Left lung (tissue), 10 donors: ENCODE data around the gene ROBO4. TPM values are rescaled to one million over a fixed set of nuclear protein-coding genes. Genes with fewer than 3 reads are reported as not detected.

Experiments used
- ATAC-seq: fragments of 200-7000 bp; cut with Tn5 transposase; one replicate; pipeline ENCODE4 v1.9.1; 2020; ENCODE audit warnings: moderate library complexity
- DNase-seq, 4 donors: peaks; one replicate each; pipeline ENCODE4 v3.0.0-alpha.2; 2013 to 2020
- H3K27ac ChIP-seq, 2 donors: fragments of 200-600 bp; sonication (generic) in 1 of 2; one replicate each; pipeline versions ENCODE4 v1.5.0 to v1.8.0; 2020 to 2021
- H3K27me3 ChIP-seq, 2 donors: fragments of 200-600 bp; sonication (generic) in 1 of 2; one replicate each; pipeline versions ENCODE4 v1.5.0 to v1.8.0; 2020 to 2021
- H3K36me3 ChIP-seq, 2 donors: fragments of 200-600 bp; sonication (generic) in 1 of 2; one replicate each; pipeline versions ENCODE4 v1.5.0 to v1.8.0; 2020 to 2021
- H3K4me1 ChIP-seq, 2 donors: fragments of 200-600 bp; one replicate each; pipeline ENCODE4 v1.8.0; 2021
- H3K4me3 ChIP-seq, 2 donors: fragments of 200-600 bp; sonication (generic) in 1 of 2; one replicate each; pipeline versions ENCODE4 v1.5.0 to v1.8.0; 2020 to 2021; ENCODE audit warnings: mild to moderate bottlenecking in 1 of 2
- H3K9me3 ChIP-seq, 2 donors: fragments of 200-600 bp; sonication (generic) in 1 of 2; one replicate each; pipeline versions ENCODE4 v1.5.0 to v1.8.0; 2020 to 2021
- intact Hi-C, 2 donors: fragments of 100-400 bp; cut with DNase I; formaldehyde crosslinking; loops; one replicate each; pipeline versions ENCODE4 v1.11.2 to v1.14.2; 2022
- polyA plus RNA-seq, 6 donors: library from polyadenylated mRNA; unstranded; fragments of 120-200 nt; gene quantifications; one replicate each; pipeline ENCODE4 v1.2.1, GENCODE V29; 2013; ENCODE audit not compliant: insufficient read length in 6 of 6
- total RNA-seq, 2 donors: library from RNA; stranded (reverse); fragmentation: NEBNext Ultra II Directional; extraction: Animal tissue kit (Norgen Biotek cat#: 25700); gene quantifications; one replicate each; pipeline ENCODE4 v1.2.1, GENCODE V29; 2021
- TF ChIP-seq, protein P1 (sequence below), 2 donors: fragments of 200-600 bp; sonication (generic) in 1 of 2; IDR thresholded peaks; one replicate each; pipeline versions ENCODE4 v1.5.0 to v1.8.0; 2021; ENCODE audit warnings: antibody characterized with exemption in 2 of 2
- donor health status: DM: no; HTN: yes; CAD: no.
- donor health status: DM: no; HTN: no; CAD: no.

Gene ROBO4
- total and polyA plus RNA-seq, 8 donors = 31.1 to 61.9 (median 44.1) TPM

DNA sequence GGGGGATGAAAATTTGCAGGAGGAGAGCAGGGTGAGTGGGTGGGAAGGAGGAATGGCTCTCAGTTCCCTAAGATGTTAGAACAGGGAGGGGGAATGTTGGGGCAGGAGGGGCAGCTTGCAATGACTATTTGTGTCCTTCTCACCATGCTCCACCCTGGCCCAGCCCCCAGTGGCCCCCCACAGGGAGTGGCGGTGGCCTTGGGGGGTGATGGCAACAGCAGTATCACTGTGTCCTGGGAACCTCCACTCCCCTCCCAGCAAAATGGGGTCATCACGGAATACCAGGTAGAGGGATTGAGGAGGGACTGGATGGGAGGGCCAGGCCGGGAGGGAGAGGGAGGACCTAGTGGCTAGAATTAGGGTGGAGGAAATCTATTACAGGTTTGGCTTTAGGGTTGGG lies 22.3 kb downstream of the ROBO4 start:
- no peaks in the 10 kb centered on the region for H3K9me3 ChIP-seq
- H3K4me1 ChIP-seq = peaks cover 11 to 17% of the 10 kb centered on the region in 2 donors
- peaks cover 17 to 75% of the 10 kb centered on the region in 2 donors for H3K27me3 ChIP-seq
- H3K27ac ChIP-seq = no peak overlapping the region
- no peaks in the 10 kb centered on the region for H3K36me3 ChIP-seq
- ATAC-seq = no peak
- TF ChIP-seq, protein P1, sequence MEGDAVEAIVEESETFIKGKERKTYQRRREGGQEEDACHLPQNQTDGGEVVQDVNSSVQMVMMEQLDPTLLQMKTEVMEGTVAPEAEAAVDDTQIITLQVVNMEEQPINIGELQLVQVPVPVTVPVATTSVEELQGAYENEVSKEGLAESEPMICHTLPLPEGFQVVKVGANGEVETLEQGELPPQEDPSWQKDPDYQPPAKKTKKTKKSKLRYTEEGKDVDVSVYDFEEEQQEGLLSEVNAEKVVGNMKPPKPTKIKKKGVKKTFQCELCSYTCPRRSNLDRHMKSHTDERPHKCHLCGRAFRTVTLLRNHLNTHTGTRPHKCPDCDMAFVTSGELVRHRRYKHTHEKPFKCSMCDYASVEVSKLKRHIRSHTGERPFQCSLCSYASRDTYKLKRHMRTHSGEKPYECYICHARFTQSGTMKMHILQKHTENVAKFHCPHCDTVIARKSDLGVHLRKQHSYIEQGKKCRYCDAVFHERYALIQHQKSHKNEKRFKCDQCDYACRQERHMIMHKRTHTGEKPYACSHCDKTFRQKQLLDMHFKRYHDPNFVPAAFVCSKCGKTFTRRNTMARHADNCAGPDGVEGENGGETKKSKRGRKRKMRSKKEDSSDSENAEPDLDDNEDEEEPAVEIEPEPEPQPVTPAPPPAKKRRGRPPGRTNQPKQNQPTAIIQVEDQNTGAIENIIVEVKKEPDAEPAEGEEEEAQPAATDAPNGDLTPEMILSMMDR (IDR thresholded peaks at IDR 0.05) = no peak
- intact Hi-C loops = no loop called here
- DNase-seq = no peak
- no peak overlapping the region for H3K4me3 ChIP-seq

DNA sequence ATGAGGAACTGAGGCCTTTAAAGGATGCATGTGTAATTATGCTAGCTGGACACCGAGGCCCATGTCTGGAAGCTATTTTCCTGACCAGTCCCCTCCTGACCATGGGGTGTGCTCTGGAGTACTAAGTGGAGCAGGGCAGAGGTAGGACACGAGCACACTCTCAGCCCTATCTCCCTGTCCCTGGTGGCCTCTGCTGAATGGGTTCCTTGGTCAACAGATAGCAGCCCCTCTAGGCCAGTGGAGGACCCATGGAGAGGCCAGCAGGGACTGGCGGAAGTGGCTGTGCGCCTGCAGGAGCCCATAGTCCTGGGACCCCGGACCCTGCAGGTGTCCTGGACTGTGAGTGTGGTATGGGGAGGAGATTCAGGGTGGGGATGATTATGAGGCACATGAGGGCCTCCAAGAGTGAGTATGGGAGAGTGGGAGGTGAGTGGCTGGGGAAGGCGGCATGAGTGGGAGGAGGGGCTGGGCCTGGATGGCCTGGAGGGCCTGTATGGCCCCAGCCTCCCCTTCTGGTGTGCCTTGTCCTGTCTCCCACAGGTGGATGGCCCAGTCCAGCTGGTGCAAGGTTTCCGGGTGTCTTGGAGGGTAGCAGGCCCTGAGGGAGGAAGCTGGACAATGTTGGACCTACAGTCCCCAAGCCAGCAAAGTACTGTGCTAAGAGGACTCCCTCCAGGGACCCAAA lies 23.0 kb downstream of the ROBO4 start:
- H3K27ac ChIP-seq = no peak overlapping the region
- ATAC-seq (no peak), DNase-seq (no peak)
- H3K36me3 ChIP-seq = no peaks in the 10 kb centered on the region
- H3K4me1 ChIP-seq = peaks cover 11 to 17% of the 10 kb centered on the region in 2 donors
- H3K4me3 ChIP-seq = no peak overlapping the region
- H3K9me3 ChIP-seq = no peaks in the 10 kb centered on the region
- peaks cover 23 to 82% of the 10 kb centered on the region in 2 donors for H3K27me3 ChIP-seq
- intact Hi-C loops = no loop called here
- TF ChIP-seq, protein P1 (IDR thresholded peaks at IDR 0.05) = no peak

DNA sequence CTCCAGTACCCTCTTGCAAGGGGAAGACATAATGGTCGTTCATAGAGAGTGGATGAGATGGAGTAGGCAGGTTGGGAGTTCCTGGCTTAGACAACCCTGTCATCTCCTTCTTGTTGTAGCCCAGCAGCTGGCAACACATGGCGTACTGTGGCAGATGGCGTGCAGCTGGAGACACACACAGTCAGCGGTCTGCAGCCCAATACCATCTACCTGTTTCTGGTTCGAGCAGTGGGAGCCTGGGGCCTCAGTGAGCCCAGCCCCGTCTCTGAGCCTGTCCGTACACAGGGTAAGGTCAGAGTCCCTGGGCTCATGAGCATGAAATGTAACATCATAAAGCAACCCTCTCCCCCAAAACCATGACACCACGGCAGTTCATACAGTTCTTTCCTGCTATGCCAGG lies 23.7 kb downstream of the ROBO4 start:
- TF ChIP-seq, protein P1 (IDR thresholded peaks at IDR 0.05) = no peak
- intact Hi-C loops = no loop called here

DNA sequence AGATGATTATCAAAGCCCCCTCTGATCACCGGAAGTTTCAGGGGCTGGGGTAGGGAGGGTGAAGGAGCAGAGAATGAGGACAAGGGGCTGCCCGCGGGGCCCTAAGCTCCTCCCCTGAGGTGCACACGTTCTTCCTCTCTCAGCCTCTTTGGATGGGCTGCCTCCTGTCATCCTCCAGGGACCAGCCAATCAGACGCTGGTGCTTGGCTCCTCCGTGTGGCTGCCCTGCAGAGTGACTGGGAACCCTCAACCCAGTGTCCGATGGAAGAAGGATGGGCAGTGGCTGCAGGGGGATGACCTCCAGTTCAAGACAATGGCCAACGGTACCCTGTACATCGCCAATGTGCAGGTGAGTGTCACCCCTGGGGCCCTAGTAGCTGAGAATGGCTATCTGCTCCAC lies 24.9 kb downstream of the ROBO4 start:
- intact Hi-C loops = no loop called here
- DNase-seq = no peak
- H3K27me3 ChIP-seq = peaks cover 43 to 97% of the 10 kb centered on the region in 2 donors

More for the DNA sequence above, 23.7 kb downstream of the ROBO4 start:
- DNase-seq (no peak), ATAC-seq (no peak)
- Histone ChIP-seq H3K27me3 (peaks cover 30 to 89% of the 10 kb centered on the region in 2 donors), H3K4me1 (peaks cover 11 to 23% of the 10 kb centered on the region in 2 donors), H3K4me3 (no peak overlapping the region), H3K36me3 (no peaks in the 10 kb centered on the region), H3K9me3 (no peaks in the 10 kb centered on the region), H3K27ac (no peak overlapping the region)

DNA sequence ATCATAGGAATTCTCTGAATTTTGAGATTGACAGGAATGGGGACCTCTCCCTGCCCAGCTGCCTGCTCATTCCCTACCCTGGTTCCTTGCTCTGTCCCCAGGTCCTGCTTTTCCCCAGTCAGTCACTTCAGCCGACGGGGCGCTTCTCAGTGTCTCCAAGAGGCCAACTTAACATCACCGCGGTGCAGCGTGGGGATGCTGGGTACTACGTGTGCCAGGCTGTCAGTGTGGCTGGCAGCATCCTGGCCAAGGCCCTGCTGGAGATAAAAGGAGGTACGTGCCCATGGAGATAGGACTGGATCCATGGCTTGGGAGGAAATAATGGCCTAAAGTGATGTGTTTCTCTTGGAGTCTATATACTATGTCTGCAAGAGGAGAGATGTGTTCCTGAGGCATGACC lies 25.4 kb downstream of the ROBO4 start:
- ATAC-seq = no peak
- no peak overlapping the region for H3K27ac ChIP-seq
- DNase-seq = no peak
- H3K4me3 ChIP-seq = no peak overlapping the region
- intact Hi-C loops = no loop called here
- peaks cover 9 to 36% of the 10 kb centered on the region in 2 donors for H3K4me1 ChIP-seq
- no peaks in the 10 kb centered on the region for H3K9me3 ChIP-seq
- H3K36me3 ChIP-seq = no peaks in the 10 kb centered on the region
- TF ChIP-seq, protein P1 (IDR thresholded peaks at IDR 0.05) = no peak
- H3K27me3 ChIP-seq = peaks cover 46 to 97% of the 10 kb centered on the region in 2 donors

More for the DNA sequence above, 24.9 kb downstream of the ROBO4 start:
- TF ChIP-seq, protein P1 (IDR thresholded peaks at IDR 0.05) = no peak
- Histone ChIP-seq H3K27ac (no peak overlapping the region), H3K4me3 (no peak overlapping the region), H3K9me3 (no peaks in the 10 kb centered on the region), H3K4me1 (peaks cover 11 to 36% of the 10 kb centered on the region in 2 donors), H3K36me3 (no peaks in the 10 kb centered on the region)
- ATAC-seq = no peak
